OCI-LY1 (cell line): ENCODE results near the gene ZNF667.

Experiments
- H2AFZ ChIP-seq: fragments of 200-600 bp; sonication (generic), shearing (Covaris generic); 2 replicates; pipeline ENCODE4 v1.6.0; 2014; ENCODE audit warnings: antibody characterized with exemption, mild to moderate bottlenecking, low read length
- H3F3A ChIP-seq: fragments of 200-600 bp; sonication (generic), shearing (Covaris generic); 2 replicates; pipeline ENCODE4 v1.6.0; 2014; ENCODE audit warnings: mild to moderate bottlenecking, antibody characterized with exemption, low read length, moderate library complexity; ENCODE audit not compliant: insufficient read depth
- H3K27ac ChIP-seq: fragments of 200-600 bp; sonication (generic); 2 replicates; pipeline ENCODE4 v1.5.1; 2014; ENCODE audit warnings: low read length, mixed run types, mild to moderate bottlenecking, low read depth; ENCODE audit not compliant: poor library complexity, severe bottlenecking
- H3K27me3 ChIP-seq: fragments of 200-600 bp; sonication (generic); 2 replicates; pipeline ENCODE4 v1.6.0; 2014; ENCODE audit warnings: antibody characterized with exemption, mild to moderate bottlenecking, low read length, moderate library complexity; ENCODE audit not compliant: insufficient read depth
- H3K36me3 ChIP-seq: fragments of 200-600 bp; sonication (generic); 2 replicates; pipeline ENCODE4 v1.6.1; 2014; ENCODE audit warnings: mild to moderate bottlenecking, antibody characterized with exemption, low read length, moderate library complexity, mixed read lengths; ENCODE audit not compliant: insufficient read depth
- H3K4me1 ChIP-seq: fragments of 200-600 bp; sonication (generic); 2 replicates; pipeline ENCODE4 v1.5.1; 2014; ENCODE audit warnings: mild to moderate bottlenecking, low read length, moderate library complexity; ENCODE audit not compliant: insufficient read depth, severe bottlenecking
- H3K4me2 ChIP-seq: fragments of 200-600 bp; sonication (generic), shearing (Covaris generic); 2 replicates; pipeline ENCODE4 v1.6.1; 2014; ENCODE audit warnings: low read length
- H3K4me3 ChIP-seq: fragments of 200-600 bp; sonication (generic); 2 replicates; pipeline ENCODE4 v1.5.1; 2014; ENCODE audit warnings: low read length, low read depth, mild to moderate bottlenecking, mixed read lengths; ENCODE audit not compliant: poor library complexity, severe bottlenecking
- H3K79me2 ChIP-seq: fragments of 200-600 bp; shearing (Covaris generic); 2 replicates; pipeline ENCODE4 v1.6.1; 2016; ENCODE audit warnings: mixed run types, low read length, mixed read lengths; ENCODE audit not compliant: insufficient read depth
- H3K9ac ChIP-seq: fragments of 200-600 bp; sonication (generic), shearing (Covaris generic); 2 replicates; pipeline ENCODE4 v1.6.1; 2014; ENCODE audit warnings: mild to moderate bottlenecking, low read length, mixed read lengths
- H3K9me2 ChIP-seq: fragments of 200-600 bp; sonication (generic), shearing (Covaris generic); 2 replicates; pipeline ENCODE4 v1.6.1; 2014; ENCODE audit warnings: low read depth, mild to moderate bottlenecking, low read length, mixed read lengths
- H3K9me3 ChIP-seq: fragments of 200-600 bp; shearing (Covaris generic); 2 replicates; pipeline ENCODE4 v1.6.1; 2014; ENCODE audit warnings: low read length, mixed read lengths
- H4K20me1 ChIP-seq: fragments of 200-600 bp; sonication (generic), shearing (Covaris generic); 2 replicates; pipeline ENCODE4 v1.6.0; 2016; ENCODE audit warnings: mild to moderate bottlenecking, low read length; ENCODE audit not compliant: insufficient read depth
- EZH2 ChIP-seq: fragments of 200-600 bp; sonication (generic), shearing (Covaris generic); IDR thresholded peaks from 2 replicates; pipeline ENCODE4 v1.8.0; 2017; ENCODE audit warnings: borderline replicate concordance, mixed run types, mild to moderate bottlenecking, antibody characterized with exemption, low read length, moderate library complexity, mixed read lengths
- TF ChIP-seq, protein P1 (sequence below): fragments of 200-600 bp; sonication (generic), shearing (Covaris generic); IDR thresholded peaks from 2 replicates; pipeline ENCODE4 v1.5.1; 2017; ENCODE audit warnings: mild to moderate bottlenecking, antibody characterized with exemption, low read length, moderate library complexity, mixed read lengths

The ZNF667 gene

DNA sequence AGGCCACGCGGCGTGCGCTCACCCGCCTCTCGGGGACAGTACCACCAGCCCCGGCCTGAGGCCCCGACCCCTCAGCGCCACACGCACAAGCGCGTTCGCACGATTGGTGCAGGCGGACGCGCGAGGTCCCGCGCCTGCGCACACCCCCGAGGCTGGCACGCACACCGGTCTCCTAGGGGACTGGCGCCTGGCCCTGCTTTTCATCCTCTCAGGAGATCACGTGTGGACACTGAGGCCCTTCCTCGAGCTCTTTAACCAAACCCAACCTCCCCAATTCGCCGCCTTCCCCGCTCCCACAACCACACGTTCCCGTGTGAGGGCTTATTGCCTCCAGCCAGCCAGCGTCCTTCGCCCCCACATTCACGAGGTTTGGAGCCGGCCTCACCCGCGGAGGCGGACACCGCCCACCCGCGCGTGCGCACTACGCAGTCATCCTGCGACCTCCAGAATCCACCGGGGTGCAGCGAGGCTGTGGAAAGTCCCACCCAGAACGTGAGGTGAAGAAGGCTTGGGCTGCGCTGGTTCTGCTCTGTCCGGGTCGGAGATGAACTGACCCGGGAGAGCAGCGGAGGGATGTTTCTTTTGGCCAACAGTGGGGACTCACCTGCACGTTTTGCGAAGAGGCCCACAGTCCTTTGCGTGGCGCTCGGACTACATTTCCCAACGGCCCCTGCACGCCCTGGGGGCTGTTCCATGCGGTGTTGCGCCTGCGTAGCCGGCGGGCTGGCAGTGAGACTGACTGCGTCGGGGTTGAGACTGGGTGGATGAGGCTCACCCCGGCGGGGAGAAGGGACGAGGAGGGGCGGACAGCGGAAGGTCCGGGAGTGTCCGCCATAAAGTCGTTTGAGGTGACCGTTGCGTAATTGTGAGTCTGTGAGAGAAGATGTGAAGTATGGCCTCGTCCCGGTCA, 539 bp upstream of the ZNF667 start:
- H2AFZ ChIP-seq, result no peak overlapping the region
- no peak overlapping the region for H3K9ac ChIP-seq

DNA sequence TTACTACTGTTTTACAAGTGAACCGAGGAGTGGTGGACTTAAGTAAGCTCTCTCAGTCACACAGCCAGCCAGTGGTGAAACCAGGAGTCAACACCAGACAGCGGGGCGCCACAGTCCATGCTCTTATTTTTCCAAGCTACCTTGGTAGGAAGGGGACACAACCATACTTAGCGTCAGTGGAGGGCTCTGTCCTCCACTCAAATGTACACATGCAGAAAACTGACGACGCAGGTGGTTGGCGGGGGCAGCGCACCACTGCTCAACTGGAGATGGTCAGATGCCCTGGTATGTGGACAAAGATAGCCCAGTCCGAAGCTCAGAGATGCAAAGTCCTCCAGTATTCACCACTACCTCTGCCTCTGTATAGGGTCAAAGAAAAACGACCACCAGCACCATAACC, 1.1 kb downstream of the ZNF667 start:
- Histone ChIP-seq H3K27me3 (no peaks in the 10 kb centered on the region), H3K9me3 (no peaks in the 10 kb centered on the region), H3K9ac (no peak overlapping the region)

More for the DNA sequence above, 539 bp upstream of the ZNF667 start:
- no peak overlapping the region for H3K27ac ChIP-seq
- no peaks in the 10 kb centered on the region for H3K9me2 ChIP-seq
- H3F3A ChIP-seq, result no peaks in the 10 kb centered on the region
- H3K4me2 ChIP-seq, result no peak overlapping the region
- H3K79me2 ChIP-seq, result no peaks in the 10 kb centered on the region
- no peak overlapping the region for H3K4me3 ChIP-seq
- no peaks in the 10 kb centered on the region for H3K36me3 ChIP-seq
- no peaks in the 10 kb centered on the region for H3K27me3 ChIP-seq
- H3K9me3 ChIP-seq, result no peaks in the 10 kb centered on the region
- H4K20me1 ChIP-seq, result no peaks in the 10 kb centered on the region
- TF ChIP-seq, protein P1, sequence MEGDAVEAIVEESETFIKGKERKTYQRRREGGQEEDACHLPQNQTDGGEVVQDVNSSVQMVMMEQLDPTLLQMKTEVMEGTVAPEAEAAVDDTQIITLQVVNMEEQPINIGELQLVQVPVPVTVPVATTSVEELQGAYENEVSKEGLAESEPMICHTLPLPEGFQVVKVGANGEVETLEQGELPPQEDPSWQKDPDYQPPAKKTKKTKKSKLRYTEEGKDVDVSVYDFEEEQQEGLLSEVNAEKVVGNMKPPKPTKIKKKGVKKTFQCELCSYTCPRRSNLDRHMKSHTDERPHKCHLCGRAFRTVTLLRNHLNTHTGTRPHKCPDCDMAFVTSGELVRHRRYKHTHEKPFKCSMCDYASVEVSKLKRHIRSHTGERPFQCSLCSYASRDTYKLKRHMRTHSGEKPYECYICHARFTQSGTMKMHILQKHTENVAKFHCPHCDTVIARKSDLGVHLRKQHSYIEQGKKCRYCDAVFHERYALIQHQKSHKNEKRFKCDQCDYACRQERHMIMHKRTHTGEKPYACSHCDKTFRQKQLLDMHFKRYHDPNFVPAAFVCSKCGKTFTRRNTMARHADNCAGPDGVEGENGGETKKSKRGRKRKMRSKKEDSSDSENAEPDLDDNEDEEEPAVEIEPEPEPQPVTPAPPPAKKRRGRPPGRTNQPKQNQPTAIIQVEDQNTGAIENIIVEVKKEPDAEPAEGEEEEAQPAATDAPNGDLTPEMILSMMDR, result no peak
- no peak for TF ChIP-seq EZH2
- H3K4me1 ChIP-seq, result no peaks in the 10 kb centered on the region

DNA sequence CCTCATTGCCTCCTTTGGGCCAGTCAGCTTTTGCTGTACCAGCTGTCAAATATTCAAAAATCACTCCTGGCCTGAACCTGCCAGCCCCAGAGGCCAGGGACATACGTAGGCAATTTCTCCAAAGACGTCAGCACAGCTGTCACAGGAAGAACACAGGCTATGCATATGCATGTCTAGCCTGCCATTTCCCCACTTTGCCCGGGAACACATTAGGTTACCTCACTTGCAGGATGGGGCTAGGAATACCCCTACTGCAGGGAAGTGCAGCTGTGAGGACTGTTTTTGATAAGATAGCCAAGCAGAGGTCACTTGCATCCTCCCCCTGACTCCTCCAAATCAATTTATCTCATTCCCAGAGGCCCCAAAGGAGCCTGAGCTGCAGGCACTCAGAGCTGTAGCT, 2.8 kb downstream of the ZNF667 start:
- TF ChIP-seq, protein P1, result no peak
- TF ChIP-seq EZH2, result no peak
- Histone ChIP-seq H3K27ac (no peak overlapping the region), H2AFZ (no peak overlapping the region), H3K9me2 (no peaks in the 10 kb centered on the region), H3K4me2 (no peak overlapping the region), H3K36me3 (no peaks in the 10 kb centered on the region), H3K9ac (no peak overlapping the region), H4K20me1 (no peaks in the 10 kb centered on the region), H3K4me3 (no peak overlapping the region), H3K4me1 (no peaks in the 10 kb centered on the region), H3K27me3 (no peaks in the 10 kb centered on the region), H3K9me3 (no peaks in the 10 kb centered on the region), H3F3A (no peaks in the 10 kb centered on the region), H3K79me2 (no peaks in the 10 kb centered on the region)

More for the DNA sequence above, 1.1 kb downstream of the ZNF667 start:
- TF ChIP-seq, protein P1, result no peak
- TF ChIP-seq EZH2, result no peak
- no peaks in the 10 kb centered on the region for H3K4me1 ChIP-seq
- no peak overlapping the region for H3K27ac ChIP-seq
- H3K79me2 ChIP-seq, result no peaks in the 10 kb centered on the region
- H3K9me2 ChIP-seq, result no peaks in the 10 kb centered on the region
- H4K20me1 ChIP-seq, result no peaks in the 10 kb centered on the region
- no peak overlapping the region for H3K4me2 ChIP-seq
- H3K36me3 ChIP-seq, result no peaks in the 10 kb centered on the region
- H2AFZ ChIP-seq, result no peak overlapping the region
- H3F3A ChIP-seq, result no peaks in the 10 kb centered on the region
- H3K4me3 ChIP-seq, result no peak overlapping the region
